Thymus (tissue), 11 donors: ENCODE results near the gene TGFB1I1. TPM values are rescaled to one million over a fixed set of nuclear protein-coding genes. Genes with fewer than 3 reads are reported as not detected.
A peak's percentile ranks its signal among the peaks of the same experiment; 100 is the strongest.
"Not testable (repeated sequence)": the region's sequence is repeated elsewhere in the genome, so short reads cannot be mapped to it uniquely, and the experiment has no call there.

Experiments
- DNase-seq, 9 donors: peaks; one replicate each; pipeline ENCODE4 v3.0.0-alpha.2; 2013; ENCODE audit warnings: low spot score in 9 of 9, low read depth in 6 of 9, missing footprints in 1 of 9
- H3K27ac ChIP-seq, 2 donors: one replicate each; pipeline ENCODE4 v1.5.1; 2013; ENCODE audit warnings: control low read depth in 1 of 2, low read depth in 1 of 2, low read length in 1 of 2, mild to moderate bottlenecking in 1 of 2, moderate library complexity in 1 of 2
- H3K27me3 ChIP-seq, 2 donors: one replicate each; pipeline ENCODE4 v1.5.1; 2013; ENCODE audit warnings: low read length in 1 of 2; ENCODE audit not compliant: control insufficient read depth in 2 of 2, insufficient read depth in 1 of 2
- H3K36me3 ChIP-seq, 2 donors: one replicate each; pipeline ENCODE4 v1.5.1; 2013; ENCODE audit warnings: low read length in 1 of 2, mild to moderate bottlenecking in 1 of 2, moderate library complexity in 1 of 2; ENCODE audit not compliant: control insufficient read depth in 2 of 2, insufficient read depth in 2 of 2
- H3K4me1 ChIP-seq, 2 donors: one replicate each; pipeline ENCODE4 v1.5.1; 2013; ENCODE audit warnings: low read length in 2 of 2; ENCODE audit not compliant: control insufficient read depth in 2 of 2, insufficient read depth in 2 of 2
- H3K4me3 ChIP-seq, 2 donors: one replicate each; pipeline ENCODE4 v1.5.1; 2013; ENCODE audit warnings: low read length in 2 of 2, control low read depth in 1 of 2, mild to moderate bottlenecking in 1 of 2
- H3K9me3 ChIP-seq, 2 donors: one replicate each; pipeline ENCODE4 v1.5.1; 2013; ENCODE audit warnings: low read length in 1 of 2, mild to moderate bottlenecking in 1 of 2; ENCODE audit not compliant: control insufficient read depth in 2 of 2, insufficient read depth in 1 of 2
- WGBS: extraction: QIAGEN DNeasy Blood & Tissue Kit; methylation state at CpG from one replicate; pipeline ENCODE4 v1.1.7; 2013; 5-methylcytosine and 5-hydroxymethylcytosine counted together
- polyA plus RNA-seq: library from polyadenylated mRNA; stranded (reverse); fragments of 200-250 nt; gene quantifications from one replicate; pipeline ENCODE4 v1.2.3, GENCODE V29; 2013
- total RNA-seq: library from RNA; stranded (reverse); fragments of 120-200 nt; gene quantifications from one replicate; pipeline ENCODE4 v1.2.4, GENCODE V29; 2013
- donor health status: healthy.

Gene TGFB1I1
- total and polyA plus RNA-seq, 2 donors = 1.5 to 9.2 TPM

DNA sequence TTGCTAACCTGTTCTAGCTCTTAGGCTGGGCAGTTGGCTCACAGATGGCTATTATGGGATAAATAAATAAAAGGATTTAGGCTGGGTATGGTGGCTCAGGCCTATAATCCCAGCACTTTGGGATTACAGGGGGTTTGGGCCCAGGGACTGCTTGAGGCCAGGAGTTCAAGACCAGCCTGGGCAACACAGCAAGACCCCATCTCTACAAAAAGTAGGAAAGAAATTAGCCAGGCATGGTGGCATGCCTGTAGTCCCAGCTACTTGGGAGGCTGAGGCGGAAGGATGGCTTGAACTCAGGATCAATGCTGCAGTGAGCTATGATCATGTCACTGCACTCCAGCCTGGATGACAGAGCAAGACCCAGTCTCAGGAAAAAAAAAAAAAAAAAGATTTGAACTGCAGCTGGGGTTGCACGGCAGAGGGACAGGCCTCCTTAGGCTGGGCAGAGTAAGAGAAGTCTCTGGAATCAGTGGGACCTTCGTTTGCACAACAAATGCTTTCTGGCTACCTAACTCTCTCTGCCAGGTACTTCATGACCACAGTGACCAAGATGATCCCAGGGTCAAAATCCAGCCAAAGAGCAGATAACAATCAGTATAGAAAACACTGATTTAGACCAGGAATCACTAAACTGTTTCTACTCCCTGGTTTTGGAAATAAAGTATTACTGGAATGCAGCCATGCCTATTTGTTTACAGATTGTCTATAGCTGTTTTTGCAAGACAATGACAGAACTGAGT lies 29.4 kb downstream of the TGFB1I1 start:
- H3K9me3 ChIP-seq = no peaks in the 10 kb centered on the region
- WGBS = 100% methylated on average over 3 of the region's 3 CpGs
- H3K4me3 ChIP-seq = no peak overlapping the region
- H3K36me3 ChIP-seq = peaks cover 16 to 21% of the 10 kb centered on the region in 2 donors
- no peak overlapping the region for H3K27ac ChIP-seq
- H3K4me1 ChIP-seq = no peaks in the 10 kb centered on the region
- DNase-seq = no peak
- H3K27me3 ChIP-seq = no peaks in the 10 kb centered on the region

GRCh38 chr16:31501966-31502348 lies 30.0 kb downstream of the TGFB1I1 start:
- DNase-seq = no peak
- H3K27ac ChIP-seq = no peak overlapping the region
- H3K27me3 ChIP-seq = no peaks in the 10 kb centered on the region
- H3K4me3 ChIP-seq = no peak overlapping the region
- WGBS = 98% methylated on average over 4 of the region's 4 CpGs
- H3K9me3 ChIP-seq = no peaks in the 10 kb centered on the region
- H3K36me3 ChIP-seq = peaks cover 12 to 21% of the 10 kb centered on the region in 2 donors
- peaks cover 0 to 1% of the 10 kb centered on the region in 2 donors for H3K4me1 ChIP-seq

DNA sequence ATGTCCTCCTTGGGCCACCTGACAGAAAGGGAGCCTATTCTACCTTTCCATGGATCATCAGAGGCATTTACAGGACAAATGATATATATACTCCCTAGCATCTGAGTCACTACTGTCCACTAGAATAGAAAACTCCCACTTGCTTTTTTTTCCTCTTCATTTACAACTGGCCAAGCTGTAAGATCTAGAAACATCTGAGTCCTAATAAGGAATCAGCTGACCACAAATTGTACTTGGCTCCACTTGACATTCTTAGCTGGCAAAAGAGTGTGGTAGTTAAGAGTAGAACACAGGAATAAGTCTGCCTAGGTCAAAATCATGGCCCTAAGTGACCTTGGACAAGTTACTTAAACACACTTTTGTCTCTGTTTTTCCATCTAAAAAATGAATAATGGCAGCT lies 31.0 kb downstream of the TGFB1I1 start:
- Histone ChIP-seq H3K9me3 (no peaks in the 10 kb centered on the region), H3K27me3 (no peaks in the 10 kb centered on the region), H3K4me1 (peaks cover 8 to 9% of the 10 kb centered on the region in 2 donors), H3K36me3 (peaks cover 8 to 13% of the 10 kb centered on the region in 2 donors), H3K4me3 (no peak overlapping the region), H3K27ac (no peak overlapping the region)
- DNase-seq = no peak

DNA sequence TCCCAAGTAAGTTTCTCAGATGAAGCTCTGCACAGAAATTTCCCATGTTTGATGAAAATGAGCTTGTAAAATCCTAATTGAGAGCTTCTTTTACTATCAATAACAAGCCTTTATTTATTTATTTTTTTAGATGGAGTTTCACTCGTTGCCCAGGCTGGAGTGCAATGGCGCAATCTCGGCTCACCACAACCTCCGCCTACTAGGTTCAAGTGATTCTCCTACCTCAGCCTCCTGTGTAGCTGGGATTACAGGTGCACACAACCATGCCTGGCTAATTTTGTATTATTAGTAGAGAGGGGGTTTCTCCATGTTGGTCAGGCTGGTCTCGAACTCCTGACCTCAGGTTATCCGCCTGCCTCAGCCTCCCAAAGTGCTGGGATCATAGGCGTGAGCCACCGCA lies 31.6 kb downstream of the TGFB1I1 start:
- H3K4me3 ChIP-seq, H3K27me3 ChIP-seq, DNase-seq, H3K36me3 ChIP-seq, H3K4me1 ChIP-seq, H3K9me3 ChIP-seq, H3K27ac ChIP-seq: not testable (repeated sequence)
- 98% methylated on average over 8 of the region's 8 CpGs for whole genome bisulfite sequencing

DNA sequence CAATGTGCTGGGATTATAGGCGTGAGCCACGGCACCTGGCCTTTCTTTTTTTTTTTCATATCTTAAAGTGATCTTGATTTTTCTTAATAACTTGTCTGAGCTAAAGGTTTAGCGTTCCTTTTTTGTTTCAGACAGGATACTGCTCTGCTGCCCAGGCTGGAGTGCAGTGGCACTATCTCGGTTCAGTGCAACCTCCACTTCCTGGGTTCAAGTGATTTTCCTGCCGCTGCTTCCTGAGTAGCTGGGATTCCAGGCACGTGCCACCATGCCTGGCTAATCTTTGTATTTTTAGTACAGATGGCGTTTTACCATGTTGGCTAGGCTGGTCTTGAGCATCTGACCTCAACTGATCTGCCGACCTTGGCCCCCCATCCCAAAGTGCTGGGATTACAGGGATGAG lies 32.2 kb downstream of the TGFB1I1 start:
- no peaks in the 10 kb centered on the region for H3K9me3 ChIP-seq
- no peaks in the 10 kb centered on the region for H3K27me3 ChIP-seq
- DNase-seq = no peak
- WGBS = 56% methylated on average over 8 of the region's 8 CpGs
- H3K4me3 ChIP-seq = no peak overlapping the region
- H3K27ac ChIP-seq = no peak overlapping the region
- peaks cover 3 to 8% of the 10 kb centered on the region in 2 donors for H3K36me3 ChIP-seq
- peaks cover 8 to 14% of the 10 kb centered on the region in 2 donors for H3K4me1 ChIP-seq

DNA sequence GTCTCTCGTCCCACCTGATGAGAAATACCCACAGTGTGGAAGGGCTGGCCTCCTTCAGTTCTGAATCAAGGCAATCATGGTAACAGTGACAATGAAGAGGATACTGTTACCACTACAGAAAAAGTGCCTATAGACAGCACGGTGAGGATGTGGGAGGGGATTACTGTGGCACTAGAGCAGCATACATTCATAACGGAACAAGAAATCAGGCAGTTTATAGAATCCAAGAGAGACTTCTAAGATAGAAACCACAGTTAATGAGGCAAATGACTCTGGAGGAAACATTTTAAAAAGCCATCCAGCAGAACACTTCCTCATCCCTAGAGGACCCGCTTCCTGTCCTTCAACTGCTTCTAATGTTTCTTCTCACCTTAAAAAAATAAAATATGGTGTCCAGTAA lies 33.5 kb downstream of the TGFB1I1 start:
- no peaks in the 10 kb centered on the region for H3K9me3 ChIP-seq
- H3K4me3 ChIP-seq = no peak overlapping the region
- peaks cover 8 to 16% of the 10 kb centered on the region in 2 donors for H3K4me1 ChIP-seq
- no peak overlapping the region for H3K27ac ChIP-seq
- H3K27me3 ChIP-seq = no peaks in the 10 kb centered on the region
- peaks cover 2% of the 10 kb centered on the region in 2 donors for H3K36me3 ChIP-seq
- 48% methylated on average over 4 of the region's 4 CpGs for WGBS
- no peak for DNase-seq

DNA sequence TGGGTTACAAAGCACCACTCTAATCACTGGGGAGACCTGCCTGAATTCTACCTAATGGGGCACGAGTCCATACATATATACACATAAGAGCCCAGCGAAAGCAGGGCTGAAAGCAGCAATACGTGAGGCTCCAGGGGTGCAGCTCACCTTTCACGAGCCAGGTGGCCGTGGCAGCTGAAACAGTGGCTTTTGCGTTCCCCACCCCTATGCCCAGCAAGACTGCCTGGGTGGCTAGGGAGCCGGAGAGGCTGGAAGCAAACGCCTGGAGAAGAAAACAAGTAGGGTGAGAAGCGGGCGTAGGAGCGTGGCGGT lies 35.6 kb downstream of the TGFB1I1 start:
- DNase-seq = peak in 2 of 9 donors; percentile 1 to 44
- peak overlapping the region; percentile 84 to 89 for H3K27ac ChIP-seq
- H3K27me3 ChIP-seq = no peaks in the 10 kb centered on the region
- WGBS = 4% methylated on average over 12 of the region's 12 CpGs
- no peaks in the 10 kb centered on the region for H3K36me3 ChIP-seq
- H3K9me3 ChIP-seq = no peaks in the 10 kb centered on the region
- H3K4me1 ChIP-seq = peaks cover 8 to 16% of the 10 kb centered on the region in 2 donors
- H3K4me3 ChIP-seq = peak overlapping the region; percentile 92 to 95

- Histone ChIP-seq H3K9me3 (no peaks in the 10 kb centered on the region), H3K27ac (peak within 1 kb of the TSS; percentile 84 to 89), H3K4me1 (peaks cover 8 to 16% of the 10 kb centered on the region in 2 donors), H3K27me3 (no peaks in the 10 kb centered on the region), H3K4me3 (peak within 1 kb of the TSS; percentile 92 to 95), H3K36me3 (no peaks in the 10 kb centered on the region)
- WGBS = under 1% methylated on average over 65 of the region's 65 CpGs
- DNase-seq = peak; percentile 58 to 93 (median 82)
These were observed 36.2 kb downstream of the TGFB1I1 start, which contains the start of gene RUSF1 for GRCh38 chr16:31507929-31508705. Gene RUSF1 (minus strand): TSS chr16:31508391. CDS start chr16:31508373, 18 bp downstream.

DNA sequence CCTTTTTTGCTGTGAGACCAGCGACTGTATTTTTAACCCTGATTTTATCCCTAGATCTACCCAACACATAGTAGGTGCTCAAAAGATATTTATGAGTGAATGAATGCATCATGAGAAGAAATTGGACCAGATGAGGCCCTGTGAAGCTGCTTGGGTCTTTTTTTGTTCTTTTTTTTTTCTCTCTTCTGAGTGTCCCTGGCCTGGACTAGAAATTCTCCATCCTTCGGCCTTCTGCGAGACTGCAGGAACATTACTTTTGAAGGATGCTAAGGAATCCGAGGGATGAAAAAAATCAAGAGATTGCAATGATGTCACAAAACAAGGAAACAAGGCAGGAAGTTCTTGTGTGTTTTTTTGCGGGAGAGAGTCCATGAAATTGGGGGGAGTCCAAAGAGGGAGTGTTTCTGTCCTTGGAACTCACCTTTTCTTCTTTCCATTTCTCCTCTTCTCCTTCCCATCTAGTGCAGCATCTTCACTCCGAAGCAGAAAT lies 36.8 kb downstream of the TGFB1I1 start:
- Histone ChIP-seq H3K9me3 (no peaks in the 10 kb centered on the region), H3K4me3 (peak overlapping the region; percentile 92 to 95), H3K27me3 (no peaks in the 10 kb centered on the region), H3K36me3 (no peaks in the 10 kb centered on the region), H3K27ac (peak overlapping the region; percentile 84 to 89), H3K4me1 (peaks cover 8 to 16% of the 10 kb centered on the region in 2 donors)
- WGBS = 18% methylated on average over 6 of the region's 6 CpGs
- DNase-seq = peak in 2 of 9 donors; percentile 23 to 37
